PC-9 (cell line): ENCODE data around the gene USP28.

Source experiments
- EZH2 ChIP-seq: fragments of 200-600 bp; sonication (generic); IDR thresholded peaks from 2 replicates; pipeline ENCODE4 v1.8.0; 2017; ENCODE audit warnings: antibody characterized with exemption, low read depth
- TF ChIP-seq, protein P1 (sequence below): fragments of 200-600 bp; sonication (generic); conservative IDR thresholded peaks from 2 replicates; pipeline ENCODE4 v1.6.1; 2017; ENCODE audit warnings: mixed run types, antibody characterized with exemption, mild to moderate bottlenecking, moderate library complexity

GRCh38 chr11:113871336-113871735 lies 4.0 kb downstream of the USP28 start:
- TF ChIP-seq, protein P1, sequence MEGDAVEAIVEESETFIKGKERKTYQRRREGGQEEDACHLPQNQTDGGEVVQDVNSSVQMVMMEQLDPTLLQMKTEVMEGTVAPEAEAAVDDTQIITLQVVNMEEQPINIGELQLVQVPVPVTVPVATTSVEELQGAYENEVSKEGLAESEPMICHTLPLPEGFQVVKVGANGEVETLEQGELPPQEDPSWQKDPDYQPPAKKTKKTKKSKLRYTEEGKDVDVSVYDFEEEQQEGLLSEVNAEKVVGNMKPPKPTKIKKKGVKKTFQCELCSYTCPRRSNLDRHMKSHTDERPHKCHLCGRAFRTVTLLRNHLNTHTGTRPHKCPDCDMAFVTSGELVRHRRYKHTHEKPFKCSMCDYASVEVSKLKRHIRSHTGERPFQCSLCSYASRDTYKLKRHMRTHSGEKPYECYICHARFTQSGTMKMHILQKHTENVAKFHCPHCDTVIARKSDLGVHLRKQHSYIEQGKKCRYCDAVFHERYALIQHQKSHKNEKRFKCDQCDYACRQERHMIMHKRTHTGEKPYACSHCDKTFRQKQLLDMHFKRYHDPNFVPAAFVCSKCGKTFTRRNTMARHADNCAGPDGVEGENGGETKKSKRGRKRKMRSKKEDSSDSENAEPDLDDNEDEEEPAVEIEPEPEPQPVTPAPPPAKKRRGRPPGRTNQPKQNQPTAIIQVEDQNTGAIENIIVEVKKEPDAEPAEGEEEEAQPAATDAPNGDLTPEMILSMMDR, result no peak
- no peak for TF ChIP-seq EZH2
